Breast epithelium (tissue), 3 donors: ENCODE results near the gene GADD45A.

Experiments used
- CTCF ChIP-seq, 3 donors: fragments of 450-650 bp; IDR thresholded peaks; one replicate each; pipeline ENCODE4 v1.5.1; 2016 to 2017; ENCODE audit warnings: antibody characterized with exemption in 3 of 3, mild to moderate bottlenecking in 3 of 3, moderate library complexity in 3 of 3
- POLR2AphosphoS5 ChIP-seq, 3 donors: sonication (generic); formaldehyde crosslinking; IDR thresholded peaks; one replicate each; pipeline ENCODE4 v1.6.1; 2017; ENCODE audit warnings: antibody characterized with exemption in 3 of 3

DNA sequence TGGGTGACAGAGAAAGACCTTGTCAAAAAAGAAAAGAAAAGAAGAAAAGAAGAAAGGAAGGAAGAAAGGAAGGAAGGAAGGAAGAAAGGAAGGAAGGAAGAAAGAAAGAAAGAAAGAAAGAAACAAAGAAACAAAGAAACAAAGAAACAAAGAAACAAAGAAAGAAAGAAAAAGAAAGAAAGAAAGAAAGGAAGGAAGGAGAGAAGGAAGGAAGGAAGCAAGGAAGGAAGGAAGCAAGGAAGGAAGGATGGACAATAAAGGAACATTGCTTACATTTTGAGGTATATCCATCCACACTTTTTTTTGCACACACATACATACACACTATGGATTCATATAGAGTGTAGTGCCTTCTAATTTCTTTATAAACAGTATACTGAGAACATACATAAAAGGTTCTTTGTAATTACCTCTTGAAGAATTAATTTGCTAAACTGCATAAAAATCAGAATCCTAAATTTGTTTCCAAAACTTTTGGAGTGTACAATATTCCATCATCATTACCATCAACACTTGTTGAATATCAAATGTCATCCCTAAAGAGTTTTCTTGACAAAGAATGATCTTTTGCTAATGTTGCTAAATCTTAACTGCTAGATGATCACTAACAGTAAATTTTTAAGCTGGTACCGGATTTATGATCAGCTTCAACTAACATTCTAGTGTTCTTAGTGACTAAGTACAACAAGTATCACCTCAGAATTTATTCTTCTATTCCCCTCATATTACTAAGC lies 11.4 kb upstream of the GADD45A start:
- TF ChIP-seq CTCF (IDR thresholded peaks at IDR 0.05) (no peak), POLR2AphosphoS5 (IDR thresholded peaks at IDR 0.05) (no peak)
